GM19099 (cell line): Measurements from ENCODE around the gene TLL2.

Source experiments
- POLR2A ChIP-seq: IDR thresholded peaks from 3 replicates; pipeline ENCODE4 v1.6.1; 2011; ENCODE audit warnings: low read depth; ENCODE audit not compliant: insufficient read length; ENCODE audit errors: extremely low read depth

Gene TLL2

DNA sequence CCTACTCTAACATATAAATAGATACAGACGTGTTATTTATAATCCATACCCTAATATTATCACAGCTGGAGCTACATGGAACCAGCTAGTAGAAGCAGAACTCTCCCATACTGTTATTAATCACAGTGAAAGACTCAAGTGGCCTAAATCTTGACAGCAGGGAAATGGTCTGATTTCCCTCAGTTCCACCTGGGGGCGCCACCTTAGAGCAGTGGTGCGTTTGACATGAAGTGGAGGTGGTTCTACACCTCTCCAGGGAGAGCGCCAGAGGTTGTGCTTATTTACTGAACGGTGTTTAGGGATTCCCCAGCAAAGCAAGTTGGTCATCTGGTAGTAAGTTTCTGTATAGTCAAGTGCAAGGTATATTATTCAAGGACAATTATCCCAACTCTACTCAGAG, 191.9 kb downstream of the TLL2 start:
- TF ChIP-seq POLR2A = no peak

DNA sequence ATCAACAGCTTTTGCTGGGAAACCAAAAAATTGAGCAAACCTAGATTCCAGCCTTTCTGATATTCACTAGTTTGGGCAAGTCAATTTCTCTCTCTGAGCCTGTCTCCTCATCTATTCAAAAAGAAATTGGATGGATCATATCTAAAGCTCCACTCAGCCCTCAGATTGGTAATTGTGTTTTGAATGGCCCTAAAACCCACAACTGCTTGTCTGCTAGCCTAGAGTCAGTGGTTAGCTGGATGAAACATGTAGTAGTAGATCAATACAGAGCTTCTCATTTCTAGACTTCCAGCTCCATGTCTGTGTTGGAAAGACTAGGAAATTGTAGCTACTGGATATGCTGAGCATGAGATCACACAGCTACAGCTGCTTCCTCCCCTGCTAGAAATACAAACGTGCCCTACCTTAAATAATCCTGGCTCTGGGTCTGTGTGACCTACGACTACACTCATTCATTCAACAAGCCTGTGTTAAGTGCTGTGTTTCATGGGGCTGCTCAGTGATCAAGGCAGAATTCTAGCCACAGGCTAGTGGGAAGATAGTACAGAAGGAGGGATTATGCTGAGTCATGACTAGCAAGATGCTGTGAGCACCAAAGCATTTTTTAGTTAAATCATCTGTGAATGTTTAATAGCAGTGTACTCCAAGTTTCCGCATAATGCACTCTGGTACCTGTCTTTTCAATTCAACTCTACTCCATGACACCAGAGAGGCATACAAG, 193.8 kb downstream of the TLL2 start:
- no peak for TF ChIP-seq POLR2A

DNA sequence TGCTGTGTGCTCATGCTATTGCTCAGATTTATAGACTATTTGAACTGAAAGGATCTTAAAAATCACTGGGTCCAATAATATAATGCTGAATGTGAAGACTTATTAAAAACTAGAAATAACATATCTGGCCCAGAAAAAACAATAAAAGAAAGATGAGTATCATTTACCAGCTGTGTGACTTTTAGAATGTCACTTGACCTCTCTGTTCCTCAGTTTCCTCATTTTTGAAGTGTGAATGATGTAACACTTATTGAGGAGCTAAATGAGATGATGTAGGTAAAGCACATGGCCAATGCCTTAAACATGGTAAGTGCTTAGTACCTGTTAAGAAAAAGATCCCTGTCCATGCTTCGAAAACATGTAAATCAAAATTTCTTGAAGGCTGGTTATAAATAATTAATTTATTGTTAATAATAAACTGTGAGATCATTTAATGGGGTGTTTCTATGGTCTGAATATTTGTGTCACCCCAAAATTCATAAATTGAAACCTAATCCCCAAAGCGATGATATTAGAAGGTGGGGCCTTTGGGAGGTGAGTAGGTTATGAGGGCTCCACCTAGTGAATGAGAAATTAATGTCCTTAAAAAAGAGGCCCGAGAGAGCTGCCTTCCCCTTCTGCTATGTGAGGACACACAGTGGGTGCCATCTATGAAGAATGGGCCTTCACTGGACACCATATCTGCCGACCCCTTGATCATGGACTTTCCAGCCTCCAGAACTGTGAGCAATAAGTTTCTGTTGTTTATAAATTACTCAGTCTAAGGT, 196.5 kb downstream of the TLL2 start:
- TF ChIP-seq POLR2A = no peak
